Prostate gland (tissue), 2 donors: Measurements from ENCODE around the gene WDR20. TPM values are rescaled to one million over a fixed set of nuclear protein-coding genes. Genes with fewer than 3 reads are reported as not detected.

Experiments used
- DNase-seq: peaks from one replicate; pipeline ENCODE4 v3.0.0-alpha.2; 2019; ENCODE audit warnings: low spot score
- H3K27ac ChIP-seq, 2 donors: fragments of 200-600 bp; sonication (generic); 2 replicates each; pipeline ENCODE4 v1.5.1; 2017 to 2019
- H3K27me3 ChIP-seq: fragments of 200-600 bp; sonication (generic); replicated peaks from 2 replicates; pipeline ENCODE4 v1.5.1; 2019; ENCODE audit not compliant: insufficient read depth
- H3K36me3 ChIP-seq, 2 donors: fragments of 200-600 bp; sonication (generic); 1 replicate in 1 of 2; 2 replicates in 1 of 2; pipeline versions ENCODE4 v1.5.1 to v1.8.1; 2017 to 2019
- H3K4me1 ChIP-seq: fragments of 200-600 bp; sonication (generic); replicated peaks from 2 replicates; pipeline ENCODE4 v1.5.1; 2019
- H3K4me3 ChIP-seq, 2 donors: fragments of 200-600 bp; sonication (generic); 2 replicates each; pipeline ENCODE4 v1.5.1; 2017 to 2019
- H3K9me3 ChIP-seq: fragments of 200-600 bp; sonication (generic); 2 replicates; pipeline ENCODE4 v1.5.1; 2017
- CTCF ChIP-seq, 4 experiments: fragments of 200-600 bp in 2 of 4; fragments of 450-650 bp in 2 of 4; sonication (generic) in 2 of 4; IDR thresholded peaks; 1 replicate in 3 of 4; 2 replicates in 1 of 4; pipeline ENCODE4 v1.5.1; 2016 to 2019; ENCODE audit warnings: antibody characterized with exemption in 4 of 4, mild to moderate bottlenecking in 2 of 4, moderate library complexity in 2 of 4
- POLR2A ChIP-seq: fragments of 450-650 bp; IDR thresholded peaks from one replicate; pipeline ENCODE4 v1.6.1; 2016; ENCODE audit warnings: antibody characterized with exemption, mild to moderate bottlenecking
- POLR2AphosphoS5 ChIP-seq: sonication (generic); formaldehyde crosslinking; IDR thresholded peaks from one replicate; pipeline ENCODE4 v1.6.1; 2017; ENCODE audit warnings: antibody characterized with exemption
- WGBS: methylation state at CpG from one replicate; pipeline ENCODE4 v1.1.5; 2018; 5-methylcytosine and 5-hydroxymethylcytosine counted together
- intact Hi-C: fragments of 100-400 bp; cut with DNase I; formaldehyde crosslinking; loops from one replicate; pipeline ENCODE4 v1.14.2; 2022
- total RNA-seq, 2 donors: library from RNA; depleted of rRNA; stranded (reverse); fragments of >200 nt; gene quantifications; one replicate each; pipeline ENCODE4 v1.1.0, GENCODE V29; 2016

Gene WDR20
- total RNA-seq, 2 donors from 2014 or later: 36.6 to 38.6 TPM

DNA sequence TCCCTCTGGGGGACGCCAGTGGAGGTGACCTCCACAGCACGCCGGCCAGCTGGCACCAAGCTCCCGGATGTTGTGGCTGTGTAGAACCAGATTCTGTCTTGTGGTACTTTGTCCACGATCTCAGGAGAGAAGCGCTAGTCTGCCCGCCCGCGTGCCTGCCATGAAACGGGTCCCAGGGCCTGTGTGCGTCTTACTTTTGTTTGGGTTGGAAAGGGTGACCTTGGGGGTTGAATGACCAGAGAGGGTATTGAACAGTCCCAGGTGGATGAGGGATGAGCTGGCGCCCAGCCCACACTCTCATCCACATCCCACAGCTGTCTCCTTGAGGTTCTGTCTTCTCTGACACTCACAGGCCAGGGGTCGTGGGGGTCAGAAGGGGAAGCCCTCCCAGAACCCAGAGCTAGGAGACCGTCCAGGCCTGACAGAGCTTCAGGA is 78.3 kb downstream of the WDR20 start:
- 95% methylated on average over 14 of the region's 14 CpGs for WGBS
- Histone ChIP-seq H3K27ac (no peak overlapping the region), H3K4me1 (peaks cover 6% of the 10 kb centered on the region), H3K9me3 (no peaks in the 10 kb centered on the region), H3K36me3 (no peaks in the 10 kb centered on the region), H3K27me3 (no peaks in the 10 kb centered on the region), H3K4me3 (no peak overlapping the region)
- intact Hi-C loops: no loop called here
- no peak for DNase-seq
- TF ChIP-seq POLR2AphosphoS5 (no peak), POLR2A (no peak), CTCF (IDR thresholded peaks at IDR 0.05) (no peak)

- 89% methylated on average over 13 of the region's 16 CpGs for WGBS
- Histone ChIP-seq H3K27ac (no peak overlapping the region), H3K4me1 (peaks cover 6% of the 10 kb centered on the region), H3K27me3 (no peaks in the 10 kb centered on the region), H3K4me3 (no peak overlapping the region), H3K36me3 (no peaks in the 10 kb centered on the region), H3K9me3 (no peaks in the 10 kb centered on the region)
- intact Hi-C loops: no loop called here
- TF ChIP-seq POLR2AphosphoS5: no peak
- TF ChIP-seq POLR2A: no peak
- no peak for TF ChIP-seq CTCF (IDR thresholded peaks at IDR 0.05)
- no peak for DNase-seq
These were observed 79.0 kb downstream of the WDR20 start for GRCh38 chr14:102218688-102219087.

- Histone ChIP-seq H3K4me3 (no peak overlapping the region), H3K36me3 (no peaks in the 10 kb centered on the region), H3K9me3 (no peaks in the 10 kb centered on the region), H3K27me3 (no peaks in the 10 kb centered on the region), H3K4me1 (peaks cover 6% of the 10 kb centered on the region), H3K27ac (no peak overlapping the region)
- TF ChIP-seq POLR2AphosphoS5 (no peak), CTCF (IDR thresholded peaks at IDR 0.05) (no peak), POLR2A (no peak)
- DNase-seq: no peak
- WGBS: 94% methylated on average over 12 of the region's 16 CpGs
- intact Hi-C loops: no loop called here
These were observed 79.6 kb downstream of the WDR20 start for GRCh38 chr14:102219316-102219715.

GRCh38 chr14:102220031-102220430 is 80.3 kb downstream of the WDR20 start:
- DNase-seq: no peak
- H3K4me1 ChIP-seq: peaks cover 6% of the 10 kb centered on the region
- 96% methylated on average over 12 of the region's 12 CpGs for WGBS
- no peak overlapping the region for H3K4me3 ChIP-seq
- intact Hi-C loops: no loop called here
- TF ChIP-seq POLR2AphosphoS5 (no peak), POLR2A (no peak), CTCF (IDR thresholded peaks at IDR 0.05) (no peak)
- no peaks in the 10 kb centered on the region for H3K27me3 ChIP-seq
- H3K9me3 ChIP-seq: no peaks in the 10 kb centered on the region
- H3K27ac ChIP-seq: no peak overlapping the region
- no peaks in the 10 kb centered on the region for H3K36me3 ChIP-seq

- H3K9me3 ChIP-seq: no peaks in the 10 kb centered on the region
- WGBS: 51% methylated on average over 7 of the region's 7 CpGs
- intact Hi-C loops: no loop called here
- no peak for DNase-seq
- no peak overlapping the region for H3K4me3 ChIP-seq
- TF ChIP-seq POLR2AphosphoS5 (no peak), POLR2A (no peak), CTCF (IDR thresholded peaks at IDR 0.05) (no peak)
- no peaks in the 10 kb centered on the region for H3K36me3 ChIP-seq
- H3K4me1 ChIP-seq: no peaks in the 10 kb centered on the region
- H3K27ac ChIP-seq: no peak overlapping the region
- no peaks in the 10 kb centered on the region for H3K27me3 ChIP-seq
These were observed 81.3 kb downstream of the WDR20 start for GRCh38 chr14:102221026-102221425.
